Measurements from ENCODE around the gene NDUFB6.

- TF ChIP-seq CREB5 (CRISPR knock-in tag; IDR thresholded peaks at IDR 0.05; ENCODE audit: low read depth) (no peak), OSR1 (CRISPR knock-in tag; IDR thresholded peaks at IDR 0.05) (no peak), PATZ1 (CRISPR knock-in tag; IDR thresholded peaks at IDR 0.05; ENCODE audit: borderline replicate concordance) (no peak), ZC3H10 (CRISPR knock-in tag; IDR thresholded peaks at IDR 0.05) (no peak), ESRRG (CRISPR knock-in tag; IDR thresholded peaks at IDR 0.05) (no peak), POU6F1 (CRISPR knock-in tag; IDR thresholded peaks at IDR 0.05; ENCODE audit: borderline replicate concordance, low read depth) (no peak), SNAI2 (CRISPR knock-in tag; IDR thresholded peaks at IDR 0.05) (no peak), ZFP3 (CRISPR knock-in tag; IDR thresholded peaks at IDR 0.05) (no peak), PPARA (CRISPR knock-in tag; IDR thresholded peaks at IDR 0.05; ENCODE audit: borderline replicate concordance) (no peak), ZNF565 (CRISPR knock-in tag; conservative IDR thresholded peaks at IDR 0.05; ENCODE audit: low read depth) (no peak), CSDC2 (CRISPR knock-in tag; IDR thresholded peaks at IDR 0.05) (no peak), TCF4 (CRISPR knock-in tag; IDR thresholded peaks at IDR 0.05; ENCODE audit: borderline replicate concordance) (no peak), TSHZ2 (CRISPR knock-in tag; IDR thresholded peaks at IDR 0.05) (no peak), ZNF8 (CRISPR knock-in tag; IDR thresholded peaks at IDR 0.05) (no peak)
These were observed at the start of gene NDUFB6 for GRCh38 chr9:32572900-32573523.

Data from SK-N-SH treated with all-trans-retinoic acid at 6 μM for 48 hours (cell line).